Measurements from ENCODE around the gene FBN2. TPM values are rescaled to one million over a fixed set of nuclear protein-coding genes. Genes with fewer than 3 reads are reported as not detected.

FBN2 gene
- 7.2 and 7.6 TPM in 2 replicates for total RNA-seq

DNA sequence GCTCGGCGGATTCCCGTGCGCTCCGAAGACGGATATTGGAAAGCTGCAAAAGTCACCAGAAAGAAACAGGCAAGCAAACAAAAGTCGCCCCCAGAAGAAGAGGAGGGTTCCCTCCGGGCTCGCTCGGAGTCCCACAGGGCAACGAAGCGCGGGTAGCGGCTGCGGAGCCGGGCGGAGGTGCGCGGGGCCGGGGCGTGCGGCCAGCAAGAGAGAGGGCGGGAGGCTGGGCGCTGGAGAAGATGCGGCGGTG is at the start of gene FBN2:
Gene FBN2, minus strand, starts transcription at position 246 of the 250 bp plus-strand sequence. CDS start 642 bp downstream, outside the sequence.

